ENCODE data around the gene ASB8. TPM values are rescaled to one million over a fixed set of nuclear protein-coding genes. Genes with fewer than 3 reads are reported as not detected.
"Not testable (repeated sequence)": the region's sequence is repeated elsewhere in the genome, so short reads cannot be mapped to it uniquely, and the experiment has no call there.

Gene ASB8
- total RNA-seq, 1 donor from 2014 or later = 24.7 TPM

GRCh38 chr12:48183091-48183875, 26.0 kb upstream of the ASB8 start, which contains the start of gene CCDC184:
Gene CCDC184 (plus strand): TSS chr12:48183644. CDS start chr12:48184123, 479 bp downstream.
- peak; percentile 63 for ATAC-seq

GRCh38 chr12:48182631-48183030, 25.3 kb upstream of the ASB8 start:
- DNase-seq (ENCODE audit: low spot score) = no peak
- ATAC-seq = no peak

More at GRCh38 chr12:48183091-48183875, 26.0 kb upstream of the ASB8 start, which contains the start of gene CCDC184:
- peak; percentile 49 for DNase-seq (ENCODE audit: low spot score)

GRCh38 chr12:48180857-48181495, 23.7 kb upstream of the ASB8 start:
- DNase-seq (ENCODE audit: low spot score) (no peak), ATAC-seq (no peak)

- DNase-seq (ENCODE audit: low spot score) = no peak
- ATAC-seq = no peak
These were observed 23.1 kb upstream of the ASB8 start for GRCh38 chr12:48180424-48180823.

GRCh38 chr12:48179466-48179865, 22.2 kb upstream of the ASB8 start:
- DNase-seq (ENCODE audit: low spot score) = no peak
- ATAC-seq = no peak

GRCh38 chr12:48177982-48178381, 20.7 kb upstream of the ASB8 start:
- ATAC-seq (no peak), DNase-seq (ENCODE audit: low spot score) (no peak)

GRCh38 chr12:48176417-48176751, 19.1 kb upstream of the ASB8 start:
- no peak for DNase-seq (ENCODE audit: low spot score)
- ATAC-seq = no peak

GRCh38 chr12:48175613-48176416, 18.5 kb upstream of the ASB8 start:
- no peak for ATAC-seq
- no peak for DNase-seq (ENCODE audit: low spot score)

GRCh38 chr12:48169011-48169410, 11.7 kb upstream of the ASB8 start:
- no peak for ATAC-seq
- DNase-seq (ENCODE audit: low spot score) = no peak

- DNase-seq (ENCODE audit: low spot score) (no peak), ATAC-seq (peak; percentile 90)
These were observed 8.0 kb upstream of the ASB8 start for GRCh38 chr12:48165089-48165981.

- no peak for DNase-seq (ENCODE audit: low spot score)
- no peak for ATAC-seq
These were observed 7.1 kb upstream of the ASB8 start for GRCh38 chr12:48164451-48164850.

GRCh38 chr12:48163150-48163747, 5.9 kb upstream of the ASB8 start:
- ATAC-seq = no peak

GRCh38 chr12:48160807-48161206, 3.5 kb upstream of the ASB8 start:
- ATAC-seq = no peak
- DNase-seq (ENCODE audit: low spot score) = no peak

More at GRCh38 chr12:48163150-48163747, 5.9 kb upstream of the ASB8 start:
- no peak for DNase-seq (ENCODE audit: low spot score)

- ATAC-seq = no peak
- no peak for DNase-seq (ENCODE audit: low spot score)
These were observed 2.7 kb upstream of the ASB8 start for GRCh38 chr12:48160046-48160445.

GRCh38 chr12:48157889-48158370, 615 bp upstream of the ASB8 start:
- DNase-seq (ENCODE audit: low spot score) (no peak), ATAC-seq (no peak)

- DNase-seq (ENCODE audit: low spot score) = no peak
- ATAC-seq = no peak
These were observed 680 bp downstream of the ASB8 start for GRCh38 chr12:48156652-48157017.

GRCh38 chr12:48155786-48156185, 1.5 kb downstream of the ASB8 start:
- not testable (repeated sequence) for DNase-seq (ENCODE audit: low spot score); ATAC-seq

GRCh38 chr12:48151103-48151771, 6.1 kb downstream of the ASB8 start:
- no peak for DNase-seq (ENCODE audit: low spot score)
- ATAC-seq = no peak

GRCh38 chr12:48145981-48146380, 11.3 kb downstream of the ASB8 start:
- ATAC-seq (no peak), DNase-seq (ENCODE audit: low spot score) (no peak)

Measured in left lobe of liver (tissue), 2 donors.